ENCODE results near the gene TLE5.

Gene TLE5, protein sequence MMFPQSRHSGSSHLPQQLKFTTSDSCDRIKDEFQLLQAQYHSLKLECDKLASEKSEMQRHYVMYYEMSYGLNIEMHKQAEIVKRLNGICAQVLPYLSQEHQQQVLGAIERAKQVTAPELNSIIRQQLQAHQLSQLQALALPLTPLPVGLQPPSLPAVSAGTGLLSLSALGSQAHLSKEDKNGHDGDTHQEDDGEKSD

DNA sequence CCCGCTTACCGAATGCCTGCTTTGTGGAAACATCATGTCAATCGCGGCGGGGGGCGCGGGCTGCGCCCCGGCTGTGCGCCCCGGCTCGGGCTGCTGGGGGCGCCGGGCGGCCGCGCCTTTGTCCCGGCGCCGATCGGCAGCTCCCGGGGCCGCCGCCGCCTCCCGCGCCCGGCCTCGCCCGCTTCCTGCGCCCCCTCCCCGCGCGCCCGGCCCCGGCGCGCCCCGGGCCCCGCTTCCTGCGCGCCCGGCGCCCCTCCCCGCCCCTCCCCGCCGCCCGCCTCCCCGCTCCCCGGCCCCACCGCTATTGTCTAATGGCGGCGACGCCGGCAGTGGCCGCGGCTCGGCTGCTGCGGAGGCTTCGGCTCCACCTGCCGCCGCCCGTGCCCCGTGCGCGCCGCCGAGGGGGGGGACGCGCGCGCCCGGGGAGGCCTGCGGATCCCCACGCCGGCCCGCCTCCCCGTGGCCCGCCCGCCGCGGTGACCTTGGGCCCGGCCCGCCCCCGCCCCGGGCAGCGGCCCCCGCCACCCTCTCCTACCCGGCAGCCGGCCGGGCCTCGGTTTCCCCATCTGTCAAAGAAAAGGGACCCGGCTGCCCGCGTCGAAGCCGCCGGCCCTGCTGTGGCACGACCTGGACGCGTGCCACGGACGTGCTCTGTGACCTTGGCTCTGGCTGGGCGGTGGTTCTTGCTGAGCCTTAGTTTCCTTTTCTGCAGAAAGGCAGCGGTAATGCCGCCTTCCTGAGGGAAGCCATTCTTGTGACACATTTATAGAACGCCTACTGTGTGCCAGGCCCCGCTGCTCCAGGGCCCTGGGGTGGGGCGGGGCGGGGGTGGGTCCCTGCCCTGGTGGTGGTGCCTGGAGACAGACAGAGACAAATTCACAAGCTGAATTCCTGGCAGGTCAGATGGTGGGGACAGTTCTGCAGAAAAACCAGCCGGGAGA, at the start of gene TLE5:
Gene TLE5 (minus strand): TSS at position 331 of the 941 bp plus-strand sequence. CDS start 295 bp downstream, at position 36.
- H3K36me3 Mint-ChIP-seq = peaks cover 11% of the 10 kb centered on the region
- H3K4me3 Mint-ChIP-seq = peak within 1 kb of the TSS; percentile 88
- no peaks in the 10 kb centered on the region for H3K9me3 Mint-ChIP-seq
- ATAC-seq (ENCODE audit: low read depth) (peak; percentile 63), DNase-seq (ENCODE audit: low spot score in 2 of 2) (peak; percentile 64 to 70)
- no peaks in the 10 kb centered on the region for H3K27me3 Mint-ChIP-seq
- peaks cover 20% of the 10 kb centered on the region for H3K4me1 Mint-ChIP-seq
- peak within 1 kb of the TSS; percentile 85 for H3K27ac Mint-ChIP-seq

DNA sequence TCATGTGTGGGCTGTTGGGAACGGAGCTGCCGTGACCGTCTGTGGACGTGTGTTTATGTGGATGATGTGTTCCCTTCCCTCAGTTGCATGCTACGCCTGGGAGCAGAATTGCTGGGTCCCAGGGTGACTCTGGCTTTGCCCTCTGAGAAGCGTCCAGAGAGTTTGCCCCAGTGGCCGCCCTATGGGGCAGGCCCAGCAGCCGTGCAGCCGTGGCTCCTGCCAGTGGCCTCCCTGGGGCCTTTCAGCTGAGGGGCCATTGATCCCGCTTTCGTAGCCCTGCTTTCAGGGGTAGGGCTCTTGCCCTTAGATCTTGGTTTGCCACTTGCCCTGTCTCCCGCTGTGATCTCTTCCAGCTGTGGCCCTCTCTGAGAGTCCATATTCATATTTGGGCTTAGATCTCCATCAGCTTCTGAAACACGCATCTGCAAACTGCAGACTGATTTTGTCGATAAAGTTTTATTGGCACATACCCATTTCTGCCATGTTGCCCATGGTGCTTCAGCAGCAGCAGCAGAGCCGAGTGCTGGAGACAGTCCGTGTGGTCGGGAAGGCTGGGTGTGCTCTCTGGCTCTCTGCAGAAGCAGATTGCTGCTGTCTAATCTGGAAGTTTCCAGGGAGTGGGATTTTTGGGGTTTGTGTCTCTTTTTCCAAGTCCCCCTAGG, 49.4 kb upstream of the TLE5 start:
- peaks cover 5% of the 10 kb centered on the region for H3K4me1 Mint-ChIP-seq
- DNase-seq (ENCODE audit: low spot score in 2 of 2) (no peak), ATAC-seq (ENCODE audit: low read depth) (no peak)
- H3K27me3 Mint-ChIP-seq = no peaks in the 10 kb centered on the region
- no peaks in the 10 kb centered on the region for H3K36me3 Mint-ChIP-seq
- H3K9me3 Mint-ChIP-seq = no peaks in the 10 kb centered on the region
- H3K4me3 Mint-ChIP-seq = no peak overlapping the region
- H3K27ac Mint-ChIP-seq = no peak overlapping the region

DNA sequence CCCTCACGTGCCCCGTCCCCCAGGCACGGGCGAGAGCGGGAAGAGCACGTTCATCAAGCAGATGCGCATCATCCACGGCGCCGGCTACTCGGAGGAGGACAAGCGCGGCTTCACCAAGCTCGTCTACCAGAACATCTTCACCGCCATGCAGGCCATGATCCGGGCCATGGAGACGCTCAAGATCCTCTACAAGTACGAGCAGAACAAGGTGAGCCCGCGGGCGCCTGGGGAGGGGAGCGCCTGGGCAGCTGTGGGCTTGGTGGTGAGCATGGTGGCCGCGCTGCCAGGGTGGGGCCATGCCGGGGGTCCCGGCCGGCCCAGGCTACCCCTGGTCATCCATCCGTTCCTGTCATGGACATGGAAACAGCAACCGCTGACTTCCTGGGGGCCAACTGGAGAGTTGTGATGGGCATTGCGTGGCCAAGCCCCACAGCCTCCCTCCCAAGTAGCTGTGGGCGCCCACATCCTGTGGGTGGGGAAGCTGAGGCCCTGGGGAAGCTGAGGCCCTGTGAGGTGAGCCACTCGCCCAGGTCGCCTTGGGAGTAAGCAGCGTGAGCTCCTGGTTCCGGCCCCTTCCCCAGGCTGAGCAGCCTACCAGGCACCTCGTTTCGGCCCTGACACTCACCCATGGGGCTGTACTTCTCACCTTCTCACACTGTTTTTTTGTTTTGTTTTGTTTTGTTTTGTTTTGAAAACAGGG, 48.0 kb upstream of the TLE5 start:
- H3K27me3 Mint-ChIP-seq = no peaks in the 10 kb centered on the region
- no peak overlapping the region for H3K4me3 Mint-ChIP-seq
- ATAC-seq (ENCODE audit: low read depth) = no peak
- H3K4me1 Mint-ChIP-seq = peaks cover 5% of the 10 kb centered on the region
- H3K36me3 Mint-ChIP-seq = no peaks in the 10 kb centered on the region
- no peaks in the 10 kb centered on the region for H3K9me3 Mint-ChIP-seq
- no peak for DNase-seq (ENCODE audit: low spot score in 2 of 2)
- H3K27ac Mint-ChIP-seq = no peak overlapping the region

DNA sequence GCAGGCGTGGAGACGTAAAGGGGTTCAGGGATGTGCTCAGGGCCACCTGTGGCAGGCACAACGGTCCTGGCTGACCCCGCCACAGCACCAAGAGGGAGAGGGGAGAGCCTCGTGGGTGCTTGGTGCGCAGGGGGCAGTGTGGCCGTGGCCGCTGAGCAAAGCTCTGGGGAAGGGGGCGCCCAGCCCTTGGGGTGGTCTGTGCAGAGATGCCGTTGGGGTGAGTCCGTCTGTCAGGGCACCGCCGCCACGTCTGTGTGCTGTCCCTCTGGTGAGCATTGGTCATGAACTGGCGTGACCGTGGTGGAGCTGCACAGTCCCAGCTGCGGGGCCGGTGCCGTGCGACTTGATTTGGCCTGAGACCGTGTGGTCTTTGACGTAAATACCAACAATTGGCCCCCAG, 47.2 kb upstream of the TLE5 start:
- ATAC-seq (ENCODE audit: low read depth) (no peak), DNase-seq (ENCODE audit: low spot score in 2 of 2) (no peak)
- no peaks in the 10 kb centered on the region for H3K9me3 Mint-ChIP-seq
- no peak overlapping the region for H3K27ac Mint-ChIP-seq
- no peaks in the 10 kb centered on the region for H3K27me3 Mint-ChIP-seq
- no peaks in the 10 kb centered on the region for H3K36me3 Mint-ChIP-seq
- H3K4me3 Mint-ChIP-seq = no peak overlapping the region
- peaks cover 5% of the 10 kb centered on the region for H3K4me1 Mint-ChIP-seq

DNA sequence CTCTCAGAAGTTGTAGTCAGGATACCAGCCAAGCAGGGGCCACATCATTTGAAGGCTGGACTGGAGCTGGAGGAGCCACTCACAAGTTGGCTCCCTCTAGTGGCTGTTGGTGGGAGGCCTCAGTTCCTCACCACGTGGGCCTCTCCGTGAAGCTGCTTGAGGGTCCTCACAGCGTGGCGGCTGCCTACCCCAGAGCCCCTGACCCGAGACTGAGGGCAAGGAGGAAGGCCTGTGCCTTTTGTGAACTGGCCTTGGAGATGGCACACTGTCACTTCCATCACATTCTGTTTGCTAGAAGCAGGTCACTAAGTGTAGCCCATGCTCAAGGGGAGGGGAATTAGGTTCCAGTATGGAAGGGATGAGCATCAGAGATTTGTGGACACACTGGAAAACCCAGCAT, 46.5 kb upstream of the TLE5 start:
- Mint-ChIP-seq H3K27ac (no peak overlapping the region), H3K4me3 (no peak overlapping the region), H3K4me1 (peaks cover 11% of the 10 kb centered on the region), H3K27me3 (peaks cover 3% of the 10 kb centered on the region), H3K36me3 (no peaks in the 10 kb centered on the region), H3K9me3 (no peaks in the 10 kb centered on the region)
- DNase-seq (ENCODE audit: low spot score in 2 of 2) (peak; percentile 68 to 73), ATAC-seq (ENCODE audit: low read depth) (peak; percentile 75)

DNA sequence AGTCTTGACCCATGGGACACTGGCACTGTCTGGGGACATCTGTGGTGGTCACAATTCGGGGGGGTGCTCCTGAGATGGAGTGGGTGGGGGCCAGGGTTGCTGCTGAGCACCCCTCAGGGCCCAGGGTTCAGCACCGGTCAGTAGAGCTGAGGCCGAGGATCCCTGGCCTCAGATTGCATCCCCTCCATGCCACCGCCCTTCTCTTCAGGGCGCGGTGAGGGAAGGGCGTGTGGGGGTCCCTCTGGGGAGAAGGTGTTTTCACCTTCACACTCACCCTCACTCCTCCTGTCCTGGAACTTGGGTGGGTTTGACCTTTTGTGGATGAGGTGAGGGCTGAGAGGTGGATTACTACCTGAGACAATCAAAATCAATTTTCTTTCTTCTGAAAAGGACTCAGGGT, 45.4 kb upstream of the TLE5 start:
- Mint-ChIP-seq H3K4me3 (no peak overlapping the region), H3K36me3 (no peaks in the 10 kb centered on the region), H3K4me1 (peaks cover 11% of the 10 kb centered on the region), H3K9me3 (no peaks in the 10 kb centered on the region), H3K27ac (no peak overlapping the region), H3K27me3 (peaks cover 3% of the 10 kb centered on the region)
- DNase-seq (ENCODE audit: low spot score in 2 of 2) (no peak), ATAC-seq (ENCODE audit: low read depth) (no peak)

DNA sequence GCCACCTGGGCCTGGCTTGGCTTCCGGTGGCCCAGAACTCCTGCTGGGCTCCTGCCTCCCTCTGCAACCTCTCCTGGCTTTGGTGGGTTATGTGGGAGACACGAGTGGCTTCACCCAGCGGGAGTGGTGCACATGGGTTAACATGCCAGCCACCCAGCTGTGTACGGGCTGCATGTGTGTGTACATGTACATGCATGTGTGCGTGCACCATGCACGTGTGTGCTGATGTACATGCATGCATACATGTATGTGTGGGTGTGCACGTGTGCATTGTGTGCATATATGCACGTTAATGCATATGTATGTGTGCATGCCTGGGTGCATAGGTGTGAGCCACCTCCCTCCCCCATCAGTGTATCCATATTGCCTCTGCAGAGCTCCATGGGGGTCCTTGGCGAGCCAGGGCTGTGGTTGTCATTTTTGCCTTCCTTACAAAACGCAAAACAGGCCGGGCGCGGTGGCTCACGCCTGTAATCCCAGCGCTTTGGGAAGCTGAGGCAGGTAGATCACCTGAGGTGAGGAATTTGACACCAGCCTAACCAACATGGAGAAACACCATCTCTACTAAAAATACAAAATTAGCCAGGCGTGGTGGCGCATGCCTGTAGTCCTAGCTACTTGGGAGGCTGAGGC, 44.3 kb upstream of the TLE5 start:
- H3K4me3 Mint-ChIP-seq = no peak overlapping the region
- H3K27me3 Mint-ChIP-seq = peaks cover 4% of the 10 kb centered on the region
- H3K27ac Mint-ChIP-seq = no peak overlapping the region
- H3K9me3 Mint-ChIP-seq = no peaks in the 10 kb centered on the region
- peaks cover 13% of the 10 kb centered on the region for H3K4me1 Mint-ChIP-seq
- H3K36me3 Mint-ChIP-seq = no peaks in the 10 kb centered on the region
- no peak for ATAC-seq (ENCODE audit: low read depth)
- no peak for DNase-seq (ENCODE audit: low spot score in 2 of 2)

DNA sequence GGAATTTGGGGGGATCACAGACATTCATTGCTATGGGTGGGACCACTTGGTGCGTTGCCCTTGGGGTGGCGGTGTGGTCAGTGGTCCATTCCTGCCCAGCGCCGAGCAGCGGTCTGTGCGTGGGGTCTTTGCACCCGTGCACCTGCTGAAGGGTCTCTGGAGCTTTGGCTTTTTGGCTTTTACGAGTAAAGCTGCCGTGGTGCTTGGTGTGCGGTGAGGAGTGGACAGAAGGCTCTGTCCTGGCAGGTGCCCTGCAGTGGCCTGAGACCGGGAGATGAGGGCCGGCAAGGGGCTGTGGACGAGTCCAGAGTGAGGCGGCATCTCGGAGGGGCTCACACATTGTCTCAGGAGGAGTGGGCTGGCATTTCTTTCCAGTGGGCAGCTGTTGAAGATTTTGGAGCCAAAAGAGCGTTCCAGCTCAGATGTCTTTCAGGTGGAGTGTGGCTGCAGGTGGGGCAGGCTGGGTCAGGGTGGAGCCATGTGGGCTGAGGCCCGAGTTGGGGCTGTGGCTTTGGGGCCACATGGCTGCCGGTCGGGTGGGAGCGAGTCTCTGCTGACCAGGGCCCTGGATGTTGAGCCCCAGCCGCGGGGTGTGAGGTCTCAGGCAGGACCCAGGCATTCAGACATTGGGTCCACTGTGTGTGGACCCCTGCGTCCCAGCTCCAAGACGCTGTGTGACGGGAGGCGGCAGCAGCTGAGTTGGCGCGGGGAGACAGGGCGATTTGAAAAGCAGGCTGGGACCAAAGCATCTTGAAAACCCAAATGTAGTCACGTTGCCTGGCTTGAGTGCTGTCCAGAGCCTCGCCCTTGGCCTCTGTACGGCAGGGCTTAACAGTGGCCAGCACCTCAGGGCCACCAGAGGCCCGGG, 43.6 kb upstream of the TLE5 start:
- Mint-ChIP-seq H3K4me1 (peaks cover 13% of the 10 kb centered on the region), H3K36me3 (no peaks in the 10 kb centered on the region), H3K9me3 (no peaks in the 10 kb centered on the region)

DNA sequence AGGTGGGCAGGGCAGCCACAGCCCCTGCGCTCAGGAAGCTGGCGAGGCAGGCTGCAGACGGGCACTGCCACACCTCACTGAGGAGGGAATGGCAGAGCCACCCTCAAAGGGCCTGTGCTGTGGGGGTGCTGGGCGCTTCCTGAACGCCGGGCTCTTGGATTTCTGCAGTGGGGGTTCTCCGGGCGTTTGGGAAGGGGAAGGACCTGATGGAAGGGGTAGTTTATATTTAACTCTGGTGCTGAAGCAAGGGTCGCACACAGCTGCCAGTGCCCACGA, 42.4 kb upstream of the TLE5 start:
- Mint-ChIP-seq H3K9me3 (no peaks in the 10 kb centered on the region), H3K27ac (no peak overlapping the region), H3K4me3 (no peak overlapping the region), H3K4me1 (peaks cover 15% of the 10 kb centered on the region), H3K36me3 (no peaks in the 10 kb centered on the region), H3K27me3 (peaks cover 6% of the 10 kb centered on the region)
- DNase-seq (ENCODE audit: low spot score in 2 of 2) (no peak), ATAC-seq (ENCODE audit: low read depth) (no peak)

More for the DNA sequence above, 43.6 kb upstream of the TLE5 start:
- Mint-ChIP-seq H3K27ac (no peak overlapping the region), H3K4me3 (no peak overlapping the region), H3K27me3 (peaks cover 6% of the 10 kb centered on the region)
- ATAC-seq (ENCODE audit: low read depth) = no peak
- no peak for DNase-seq (ENCODE audit: low spot score in 2 of 2)

DNA sequence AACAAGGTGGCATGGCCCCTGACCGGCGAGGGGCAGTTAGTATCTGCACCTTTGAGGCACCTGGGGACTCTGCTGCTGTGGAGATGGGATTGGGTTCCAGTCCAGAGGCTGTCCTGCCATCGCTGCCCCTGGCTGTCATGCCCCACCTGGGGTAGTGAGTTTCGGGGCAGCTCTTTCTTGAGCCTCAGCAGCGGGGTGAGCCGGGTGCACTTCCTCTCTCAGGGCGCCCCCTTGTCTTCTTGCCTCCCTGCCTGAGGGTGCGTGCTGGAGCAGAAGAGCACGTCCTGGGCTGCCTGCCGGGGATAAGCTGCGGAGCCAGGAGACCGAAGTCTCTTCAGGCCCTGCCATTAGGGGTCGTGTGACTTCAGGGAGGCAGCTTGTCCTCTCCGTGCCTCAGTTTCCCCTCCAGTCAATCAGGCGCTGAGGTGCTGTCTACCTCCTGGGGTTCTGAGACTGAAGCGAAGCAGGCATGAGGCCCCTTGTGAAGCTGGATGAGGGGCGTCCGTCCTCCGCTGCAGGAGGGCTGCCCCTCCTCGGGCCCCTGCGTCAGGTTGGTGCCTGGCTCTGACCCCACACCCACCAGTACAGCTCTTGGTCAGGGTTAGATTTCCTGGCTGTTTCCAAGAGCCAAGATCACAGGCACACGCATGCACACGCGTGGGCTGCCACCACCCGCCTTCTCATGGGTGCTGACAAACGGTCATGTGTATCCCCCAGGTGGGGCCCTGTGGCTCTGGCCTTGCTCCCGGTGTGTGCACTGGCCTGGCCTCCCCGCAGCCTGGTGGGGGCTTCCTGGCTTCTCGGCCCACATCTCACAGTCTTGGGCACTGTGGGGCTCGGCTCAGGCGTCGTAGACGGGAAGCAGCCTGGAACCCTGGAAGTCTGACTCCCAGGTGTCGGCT, 40.2 kb upstream of the TLE5 start:
- Mint-ChIP-seq H3K9me3 (no peaks in the 10 kb centered on the region), H3K27me3 (peaks cover 9% of the 10 kb centered on the region), H3K36me3 (no peaks in the 10 kb centered on the region), H3K4me1 (peaks cover 15% of the 10 kb centered on the region), H3K27ac (no peak overlapping the region), H3K4me3 (no peak overlapping the region)
- no peak for ATAC-seq (ENCODE audit: low read depth)
- DNase-seq (ENCODE audit: low spot score in 2 of 2) = no peak

DNA sequence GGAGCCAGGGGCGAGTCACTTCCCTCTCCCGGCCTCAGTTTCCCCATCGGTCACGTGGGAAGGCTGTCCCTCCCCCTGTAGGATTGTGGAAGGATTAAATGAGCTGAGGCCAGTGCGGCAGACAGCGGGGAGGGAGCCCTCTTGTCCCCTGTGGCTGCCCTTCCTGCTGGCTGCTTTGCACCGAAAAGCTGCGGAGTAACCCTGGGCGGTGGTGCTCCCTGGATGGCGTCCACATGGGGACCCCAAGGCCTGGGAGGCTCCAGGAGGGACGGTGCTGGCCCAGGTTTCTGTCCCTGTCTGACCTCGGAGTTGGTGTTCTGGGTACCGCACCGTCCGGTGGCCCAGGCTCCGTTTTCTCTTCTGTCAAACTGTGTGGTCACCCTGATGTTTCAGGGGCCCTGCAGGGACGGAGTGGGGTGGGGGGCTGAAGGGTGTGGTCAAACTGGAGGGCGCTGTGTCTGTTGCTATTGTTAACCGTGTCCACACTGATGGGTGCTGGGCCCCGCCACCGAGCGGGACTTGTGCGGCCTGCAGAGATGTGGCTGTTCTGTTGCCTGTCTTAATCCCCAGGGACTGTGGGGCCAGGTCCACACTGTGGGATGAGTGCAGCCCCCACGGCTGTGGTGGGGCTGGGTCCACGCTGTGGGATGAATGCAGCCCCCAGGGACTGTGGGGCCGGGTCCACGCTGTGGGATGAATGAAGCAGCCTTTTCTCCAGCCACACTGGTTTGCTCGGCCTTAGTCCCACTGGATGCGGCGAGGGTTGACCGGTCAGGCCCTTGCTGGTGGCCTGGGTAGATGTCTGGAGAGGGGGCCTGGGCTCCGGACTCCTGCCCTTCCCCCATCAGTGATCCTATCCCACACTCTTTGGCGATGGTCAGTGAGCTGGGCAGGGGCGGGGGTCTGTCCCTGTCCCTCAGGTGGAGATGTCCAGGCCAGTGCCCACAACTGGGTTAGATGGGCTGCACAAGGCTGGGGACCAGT, 38.7 kb upstream of the TLE5 start:
- peaks cover 9% of the 10 kb centered on the region for H3K27me3 Mint-ChIP-seq
- DNase-seq (ENCODE audit: low spot score in 2 of 2) (no peak), ATAC-seq (ENCODE audit: low read depth) (no peak)
- peaks cover 17% of the 10 kb centered on the region for H3K4me1 Mint-ChIP-seq
- H3K4me3 Mint-ChIP-seq = no peak overlapping the region
- H3K27ac Mint-ChIP-seq = no peak overlapping the region
- H3K36me3 Mint-ChIP-seq = no peaks in the 10 kb centered on the region
- no peaks in the 10 kb centered on the region for H3K9me3 Mint-ChIP-seq
